HepG2 (cell line): ENCODE data around the gene MSH4. TPM values are rescaled to one million over a fixed set of nuclear protein-coding genes. Genes with fewer than 3 reads are reported as not detected.
"Not testable (repeated sequence)": the region's sequence is repeated elsewhere in the genome, so short reads cannot be mapped to it uniquely, and the experiment has no call there.

Experiments
- ATAC-seq: fragments of 200-7000 bp; cut with Tn5 transposase; 3 replicates; pipeline ENCODE4 v1.9.1; 2020; ENCODE audit warnings: mild to moderate bottlenecking, moderate library complexity
- BruUV-seq: library from RNA; stranded (reverse); fragments of 400-500 nt; replicated peaks from 2 replicates; lab custom pipeline; 2021; lab: Mats Ljungman, UMichigan
- CTCF ChIA-PET: fragments of 300-600 bp; formaldehyde crosslinking; extraction: SDS; loops from one replicate; lab custom pipeline; 2021; ENCODE audit warnings: low total read pairs, inconsistent platforms, low intra/inter-chr PET ratio; lab: Yijun Ruan, JAX
- POLR2A ChIA-PET: fragments of 350-600 bp; sonication (Branson Sonifier 250); formaldehyde crosslinking; loops from one replicate; lab custom pipeline; 2020; ENCODE audit warnings: antibody characterized with exemption, inconsistent platforms; lab: Yijun Ruan, JAX
- DNase-seq: peaks from one replicate; pipeline ENCODE4 v3.0.0-alpha.2; 2015; ENCODE audit warnings: low spot score
- FAIRE-seq: peaks from 3 replicates; lab custom pipeline; 2011; peaks lifted over from hg19 to GRCh38; lab: Jason Lieb, UNC
- H2AFZ ChIP-seq: one replicate; pipeline ENCODE4 v1.6.1; 2011; ENCODE audit warnings: low read length, inconsistent platforms
- H3K27ac ChIP-seq: fragments of 300-600 bp; 3 replicates; pipeline ENCODE4 v1.8.0; 2011; ENCODE audit warnings: mixed run types, mild to moderate bottlenecking, mixed read lengths, low read length, inconsistent platforms; ENCODE audit not compliant: insufficient read depth; ENCODE audit errors: extremely low read length
- H3K27me3 ChIP-seq, 2 experiments: fragments of 200-600 bp in 1 of 2; 2 replicates in 1 of 2; 3 replicates in 1 of 2; pipeline versions ENCODE4 v1.6.0 to v1.8.0; 2011; ENCODE audit warnings: low read length in 2 of 2, mild to moderate bottlenecking in 2 of 2, moderate library complexity in 2 of 2, inconsistent platforms in 1 of 2; ENCODE audit not compliant: insufficient read depth in 2 of 2, control insufficient read depth in 1 of 2
- H3K36me3 ChIP-seq, 2 experiments: fragments of 200-600 bp in 1 of 2; replicated peaks in 1 of 2; 2 replicates in 1 of 2; 3 replicates in 1 of 2; pipeline versions ENCODE4 v1.5.1 to v1.8.0; 2011; ENCODE audit warnings: low read length in 2 of 2, inconsistent platforms in 1 of 2; ENCODE audit not compliant: insufficient read depth in 2 of 2, control insufficient read depth in 1 of 2
- H3K4me1 ChIP-seq: 2 replicates; pipeline ENCODE4 v1.5.1; 2012; ENCODE audit warnings: low read length, inconsistent platforms; ENCODE audit not compliant: insufficient read depth
- H3K4me2 ChIP-seq: 2 replicates; pipeline ENCODE4 v1.6.0; 2011; ENCODE audit warnings: low read depth, low read length, inconsistent platforms
- H3K4me3 ChIP-seq, 3 experiments: fragments of 200-600 bp in 1 of 3; sonication (generic), shearing (Covaris generic) in 1 of 3; replicated peaks in 1 of 3; 2 replicates each; pipeline ENCODE4 v1.5.1; 2011 to 2016; ENCODE audit warnings: low read length in 3 of 3, inconsistent platforms in 2 of 3, low read depth in 2 of 3, mild to moderate bottlenecking in 2 of 3, control low read depth in 1 of 3, mixed read lengths in 1 of 3; ENCODE audit not compliant: insufficient read depth in 1 of 3
- H3K79me2 ChIP-seq: one replicate; pipeline ENCODE4 v1.6.1; 2011; ENCODE audit warnings: low read length, inconsistent platforms; ENCODE audit not compliant: insufficient read depth
- H3K9ac ChIP-seq: 2 replicates; pipeline ENCODE4 v1.6.0; 2011; ENCODE audit warnings: mild to moderate bottlenecking, low read depth, low read length, inconsistent platforms; ENCODE audit not compliant: insufficient read depth
- H3K9me3 ChIP-seq: 2 replicates; pipeline ENCODE4 v1.5.1; 2012; ENCODE audit warnings: mild to moderate bottlenecking, low read length
- H4K20me1 ChIP-seq: 2 replicates; pipeline ENCODE4 v1.6.0; 2011; ENCODE audit warnings: inconsistent platforms, mild to moderate bottlenecking, low read length, moderate library complexity; ENCODE audit not compliant: insufficient read depth
- HDAC1 ChIP-seq: sonication (generic); formaldehyde crosslinking; IDR thresholded peaks from 2 replicates; pipeline ENCODE4 v1.5.1; 2020; ENCODE audit warnings: mild to moderate bottlenecking, missing genetic modification reagents
- MED1 ChIP-seq: sonication (generic); formaldehyde crosslinking; IDR thresholded peaks from 2 replicates; pipeline ENCODE4 v1.4.0; 2020; ENCODE audit warnings: missing genetic modification reagents
- PHF21A ChIP-seq: sonication (generic); formaldehyde crosslinking; IDR thresholded peaks from 2 replicates; pipeline ENCODE4 v1.5.0; 2020; ENCODE audit warnings: mild to moderate bottlenecking, missing genetic modification reagents
- POLR2A ChIP-seq, 2 experiments: IDR thresholded peaks; 2 replicates each; pipeline ENCODE4 v1.6.1; 2011; ENCODE audit warnings: low read depth in 2 of 2, low read length in 2 of 2, mild to moderate bottlenecking in 1 of 2, moderate library complexity in 1 of 2; ENCODE audit not compliant: insufficient read depth in 1 of 2
- ZNF121 ChIP-seq: sonication (generic); formaldehyde crosslinking; IDR thresholded peaks from 2 replicates; pipeline ENCODE4 v1.5.0; 2020; ENCODE audit warnings: mild to moderate bottlenecking, missing genetic modification reagents
- ZNF331 ChIP-seq: sonication (generic); formaldehyde crosslinking; IDR thresholded peaks from 2 replicates; pipeline ENCODE4 v1.4.0; 2020; ENCODE audit warnings: missing genetic modification reagents
- WGBS: methylation state at CpG from one replicate; pipeline ENCODE4 v1.1.6; 2017; ENCODE audit warnings: low lambda C conversion rate; 5-methylcytosine and 5-hydroxymethylcytosine counted together
- in situ Hi-C: cut with HindIII; loops from 2 replicates; pipeline ENCODE4 v1.10.0; 2017; ENCODE audit warnings: low pct_unique_long_range_greater_than_20kb; ENCODE audit not compliant: extremely low pct_ligation_motif_present
- intact Hi-C: fragments of 100-400 bp; cut with micrococcal nuclease; formaldehyde crosslinking; loops from one replicate; pipeline ENCODE4 v1.10.0; 2022; ENCODE audit not compliant: unreplicated experiment
- polyA plus RNA-seq, 8 experiments: library from polyadenylated mRNA; depleted of rRNA in 3 of 8; stranded (reverse) in 7 of 8; unstranded in 1 of 8; fragments of >200 nt; fragmentation: Illumina TruSeq in 4 of 8; extraction: Trizol in 4 of 8; gene quantifications; 2 replicates each; pipeline versions ENCODE4 v1.2.1 to v1.2.3, GENCODE V29; 2011 to 2016; ENCODE audit warnings: low read depth in 4 of 8, missing spikeins in 1 of 8, mixed read lengths in 1 of 8; ENCODE audit not compliant: insufficient read depth in 1 of 8
- total RNA-seq, 5 experiments: library from RNA; depleted of rRNA; stranded (reverse); fragments of >200 nt; fragmentation: Illumina TruSeq; extraction: Trizol; gene quantifications; 2 replicates each; pipeline ENCODE4 v1.2.3, GENCODE V29; 2016; ENCODE audit warnings: low read depth in 1 of 5
- TF ChIP-seq, protein P1 (sequence below): sonication (generic); formaldehyde crosslinking; IDR thresholded peaks from 2 replicates; pipeline ENCODE4 v1.5.0; 2020; ENCODE audit warnings: mild to moderate bottlenecking, missing genetic modification reagents

MSH4 gene
- total and polyA plus RNA-seq, 2 of the 13 experiments (the other 11 are each of a cell fraction or from before 2014, with no cell fraction given) = 0.01 to 0.09 TPM

DNA sequence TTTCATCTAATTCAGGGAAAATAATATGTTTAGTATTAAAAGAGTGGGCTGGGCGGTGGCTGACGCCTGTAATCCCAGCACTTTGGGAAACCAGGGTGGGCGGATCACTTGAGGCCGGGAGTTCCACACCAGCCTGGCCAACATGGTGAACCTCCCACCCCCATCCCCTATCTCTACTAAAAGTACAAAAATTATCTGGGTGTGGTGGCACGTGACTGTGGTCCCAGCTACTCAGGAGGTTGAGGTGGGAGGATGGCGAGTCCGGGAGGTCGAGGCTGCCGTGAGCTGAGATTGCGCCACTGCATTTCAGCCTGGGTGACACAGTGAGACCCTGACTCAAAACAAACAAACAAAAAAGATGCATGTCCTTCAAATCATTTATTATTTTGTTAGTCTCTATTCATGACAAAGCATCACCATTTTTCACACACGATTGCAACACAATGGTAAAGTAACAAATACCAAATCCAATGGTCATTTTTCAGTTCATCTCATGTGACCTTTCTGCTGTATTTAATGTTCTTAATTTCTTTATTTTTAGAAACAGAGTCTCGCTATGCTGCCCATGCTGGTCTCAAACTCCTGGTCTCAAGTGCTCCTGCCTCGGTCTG lies 1.0 kb downstream of the MSH4 start:
- BruUV-seq = no TSS peak
- Histone ChIP-seq H3K4me3 (no peak overlapping the region), H3K9ac (no peak overlapping the region), H3K27me3 (no peaks in the 10 kb centered on the region), H3K27ac (no peak overlapping the region), H3K79me2 (no peaks in the 10 kb centered on the region), H3K36me3 (peaks cover 3 to 28% of the 10 kb centered on the region in 2 experiments), H3K9me3 (no peaks in the 10 kb centered on the region), H3K4me1 (peaks cover 15% of the 10 kb centered on the region), H2AFZ (no peak overlapping the region), H4K20me1 (peaks cover 42% of the 10 kb centered on the region), H3K4me2 (no peak overlapping the region)
- CTCF ChIA-PET = no interaction called here
- TF ChIP-seq MED1 = no peak
- no peak for TF ChIP-seq HDAC1 (CRISPR knock-in tag)
- no peak for TF ChIP-seq PHF21A (CRISPR knock-in tag)
- TF ChIP-seq POLR2A (IDR thresholded peaks at IDR 0.05; ENCODE audit: insufficient read depth in 1 of 2, low read depth in 2 of 2, low read length in 2 of 2) = peak in 1 of 2 experiments; percentile 12; a peak in 1 of 4 replicates
- TF ChIP-seq ZNF331 (CRISPR knock-in tag) = no peak
- POLR2A ChIA-PET = interaction anchor here (6.6 kb wide), 1 partner anchor 11 kb away, joined by 54 read pairs; the partner anchor contains the start of gene RABGGTB
- in situ Hi-C loops = no loop called here
- no peak for DNase-seq
- WGBS = 90% methylated on average over 13 of the region's 13 CpGs
- intact Hi-C loops = no loop called here
- ATAC-seq = peak; percentile 13
- FAIRE-seq = no peak

GRCh38 chr1:75801480-75801879 lies 4.8 kb downstream of the MSH4 start:
- POLR2A ChIA-PET, intact Hi-C loops, H3K27me3 ChIP-seq, in situ Hi-C loops, H2AFZ ChIP-seq, DNase-seq, H3K9me3 ChIP-seq, H3K79me2 ChIP-seq, FAIRE-seq, H3K4me2 ChIP-seq, H3K9ac ChIP-seq, H3K4me3 ChIP-seq, H3K27ac ChIP-seq, BruUV-seq, H3K4me1 ChIP-seq, H4K20me1 ChIP-seq, H3K36me3 ChIP-seq, CTCF ChIA-PET: not testable (repeated sequence)
- TF ChIP-seq ZNF121 (CRISPR knock-in tag) = peak; percentile 56
- TF ChIP-seq, protein P1, sequence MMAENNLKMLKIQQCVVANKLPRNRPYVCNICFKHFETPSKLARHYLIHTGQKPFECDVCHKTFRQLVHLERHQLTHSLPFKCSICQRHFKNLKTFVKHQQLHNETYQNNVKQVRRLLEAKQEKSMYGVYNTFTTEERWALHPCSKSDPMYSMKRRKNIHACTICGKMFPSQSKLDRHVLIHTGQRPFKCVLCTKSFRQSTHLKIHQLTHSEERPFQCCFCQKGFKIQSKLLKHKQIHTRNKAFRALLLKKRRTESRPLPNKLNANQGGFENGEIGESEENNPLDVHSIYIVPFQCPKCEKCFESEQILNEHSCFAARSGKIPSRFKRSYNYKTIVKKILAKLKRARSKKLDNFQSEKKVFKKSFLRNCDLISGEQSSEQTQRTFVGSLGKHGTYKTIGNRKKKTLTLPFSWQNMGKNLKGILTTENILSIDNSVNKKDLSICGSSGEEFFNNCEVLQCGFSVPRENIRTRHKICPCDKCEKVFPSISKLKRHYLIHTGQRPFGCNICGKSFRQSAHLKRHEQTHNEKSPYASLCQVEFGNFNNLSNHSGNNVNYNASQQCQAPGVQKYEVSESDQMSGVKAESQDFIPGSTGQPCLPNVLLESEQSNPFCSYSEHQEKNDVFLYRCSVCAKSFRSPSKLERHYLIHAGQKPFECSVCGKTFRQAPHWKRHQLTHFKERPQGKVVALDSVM (CRISPR knock-in tag) = peak; percentile 72
- ATAC-seq = peak; percentile 4; the same call in 1 of the 3 replicates
- 85% methylated on average over 2 of the region's 2 CpGs for WGBS
